H1 (cell line): ENCODE results near the gene SYNGR3.

Experiments
- BCL11A ChIP-seq, 2 experiments: IDR thresholded peaks; one replicate each; pipeline ENCODE4 v1.6.1; 2011; ENCODE audit warnings: low read depth in 2 of 2, low read length in 2 of 2, mild to moderate bottlenecking in 2 of 2
- CTCF ChIP-seq, 3 experiments: IDR thresholded peaks; 1 replicate in 2 of 3; 2 replicates in 1 of 3; pipeline versions ENCODE4 v1.5.1 to v1.6.1; 2011; ENCODE audit warnings: low read length in 3 of 3, mild to moderate bottlenecking in 3 of 3, inconsistent platforms in 2 of 3, low read depth in 1 of 3, moderate library complexity in 1 of 3; ENCODE audit not compliant: insufficient read depth in 1 of 3; ENCODE audit errors: control extremely low read depth in 1 of 3
- EP300 ChIP-seq, 2 experiments: IDR thresholded peaks; 1 replicate in 1 of 2; 2 replicates in 1 of 2; pipeline ENCODE4 v1.6.1; 2011 to 2012; ENCODE audit warnings: low read depth in 2 of 2, low read length in 2 of 2, mild to moderate bottlenecking in 2 of 2, borderline replicate concordance in 1 of 2, inconsistent platforms in 1 of 2, moderate library complexity in 1 of 2
- GABPA ChIP-seq: IDR thresholded peaks from 2 replicates; pipeline ENCODE4 v1.6.1; 2011; ENCODE audit warnings: mild to moderate bottlenecking, low read length, moderate library complexity, borderline replicate concordance; ENCODE audit not compliant: insufficient read depth
- MAX ChIP-seq: IDR thresholded peaks from 2 replicates; pipeline ENCODE4 v1.6.1; 2012; ENCODE audit warnings: inconsistent platforms
- NRF1 ChIP-seq: IDR thresholded peaks from 2 replicates; pipeline ENCODE4 v1.6.1; 2011; ENCODE audit warnings: mild to moderate bottlenecking, low read depth, low read length, improper control_type of control experiment
- RFX5 ChIP-seq: IDR thresholded peaks from 2 replicates; pipeline ENCODE4 v1.6.1; 2011; ENCODE audit warnings: low read depth, low read length, improper control_type of control experiment, borderline replicate concordance
- SP1 ChIP-seq: IDR thresholded peaks from 2 replicates; pipeline ENCODE4 v1.6.1; 2011; ENCODE audit warnings: low read depth, low read length
- TAF7 ChIP-seq: optimal IDR thresholded peaks from 2 replicates; pipeline ENCODE3; 2011; ENCODE audit warnings: low read depth, mild to moderate bottlenecking, inconsistent platforms, low read length, moderate library complexity, borderline replicate concordance
- TBP ChIP-seq: IDR thresholded peaks from 2 replicates; pipeline ENCODE4 v1.6.1; 2011; ENCODE audit warnings: low read depth, low read length, improper control_type of control experiment

GRCh38 chr16:1945559-1946391, 44.0 kb upstream of the SYNGR3 start:
- TF ChIP-seq CTCF (IDR thresholded peaks at IDR 0.05; ENCODE audit: control extremely low read depth in 1 of 3, insufficient read depth in 1 of 3, low read depth in 1 of 3, low read length in 3 of 3) (no peak), MAX (no peak), BCL11A (IDR thresholded peaks at IDR 0.05; ENCODE audit: low read depth in 2 of 2, low read length in 2 of 2) (no peak), EP300 (IDR thresholded peaks at IDR 0.05; ENCODE audit: borderline replicate concordance in 1 of 2, low read depth in 2 of 2, low read length in 2 of 2) (no peak), RFX5 (no peak), TAF7 (no peak), GABPA (no peak), TBP (no peak), SP1 (no peak), NRF1 (no peak)
